WTC11 (cell line): ENCODE data around the gene CIBAR2.

Experiments used
- CBFB ChIP-seq: sonication (generic); formaldehyde crosslinking; IDR thresholded peaks from 2 replicates; pipeline ENCODE4 v1.8.1; 2022; ENCODE audit warnings: mild to moderate bottlenecking, low read depth, missing genetic modification reagents
- CTCF ChIP-seq: fragments of 200-600 bp; IDR thresholded peaks from 2 replicates; pipeline ENCODE4 v1.8.0; 2022; ENCODE audit warnings: antibody characterized with exemption
- ELF4 ChIP-seq: sonication (generic); formaldehyde crosslinking; IDR thresholded peaks from 2 replicates; pipeline ENCODE4 v1.8.1; 2022; ENCODE audit warnings: low read depth, mild to moderate bottlenecking, moderate library complexity, missing genetic modification reagents
- FOXP4 ChIP-seq: sonication (generic); formaldehyde crosslinking; IDR thresholded peaks from 2 replicates; pipeline ENCODE4 v1.8.0; 2022; ENCODE audit warnings: mild to moderate bottlenecking, missing genetic modification reagents
- KAT7 ChIP-seq: sonication (generic); formaldehyde crosslinking; IDR thresholded peaks from 2 replicates; pipeline ENCODE4 v1.8.1; 2023; ENCODE audit warnings: missing genetic modification reagents, mild to moderate bottlenecking, borderline replicate concordance
- MYBL2 ChIP-seq: sonication (generic); formaldehyde crosslinking; IDR thresholded peaks from 2 replicates; pipeline ENCODE4 v1.8.1; 2023; ENCODE audit warnings: mild to moderate bottlenecking, moderate library complexity, missing genetic modification reagents
- NFE2L1 ChIP-seq: sonication (generic); formaldehyde crosslinking; IDR thresholded peaks from 2 replicates; pipeline ENCODE4 v1.8.1; 2023; ENCODE audit warnings: missing genetic modification reagents
- ZNF232 ChIP-seq: sonication (generic); formaldehyde crosslinking; IDR thresholded peaks from 2 replicates; pipeline ENCODE4 v1.8.0; 2022; ENCODE audit warnings: mild to moderate bottlenecking, missing genetic modification reagents
- ZNF263 ChIP-seq: sonication (generic); formaldehyde crosslinking; IDR thresholded peaks from 2 replicates; pipeline ENCODE4 v1.8.1; 2022; ENCODE audit warnings: low read depth, mild to moderate bottlenecking, moderate library complexity, missing genetic modification reagents

DNA sequence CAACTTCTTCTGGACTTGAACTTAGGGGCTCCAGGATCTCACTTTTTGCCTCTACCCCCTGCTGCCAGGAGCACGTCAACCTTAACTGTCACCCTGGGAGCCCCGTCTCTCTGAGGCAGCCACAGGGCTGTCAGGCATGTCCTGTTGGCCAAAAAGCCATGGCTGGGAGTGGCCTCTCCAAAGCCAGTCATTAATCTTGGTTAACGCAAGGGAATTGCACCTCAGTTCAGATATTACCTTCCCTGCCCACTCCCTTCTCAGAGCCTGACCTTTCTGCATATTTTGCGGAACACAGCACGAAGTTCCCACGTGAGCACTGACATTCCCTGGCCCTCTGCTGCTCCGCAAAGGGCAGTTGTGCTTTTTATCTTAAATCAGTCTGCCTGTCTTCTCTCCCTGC lies 44.2 kb upstream of the CIBAR2 start:
- no peak for TF ChIP-seq CTCF
- no peak for TF ChIP-seq NFE2L1
- TF ChIP-seq ZNF232 (CRISPR knock-in tag): no peak
- TF ChIP-seq FOXP4 (CRISPR knock-in tag): no peak
- no peak for TF ChIP-seq ELF4 (CRISPR knock-in tag)
- no peak for TF ChIP-seq CBFB (CRISPR knock-in tag)
- TF ChIP-seq MYBL2 (CRISPR knock-in tag): no peak
- TF ChIP-seq KAT7 (CRISPR knock-in tag): no peak
- no peak for TF ChIP-seq ZNF263
